ENCODE measurements around the gene PACRG.

GRCh38 chr6:163291622-163292021, 563.8 kb downstream of the PACRG start:
- TF ChIP-seq EP300 (IDR thresholded peaks at IDR 0.05) (no peak), POLR2A (IDR thresholded peaks at IDR 0.05) (no peak)
